Measurements from ENCODE around the gene DGKE.

DNA sequence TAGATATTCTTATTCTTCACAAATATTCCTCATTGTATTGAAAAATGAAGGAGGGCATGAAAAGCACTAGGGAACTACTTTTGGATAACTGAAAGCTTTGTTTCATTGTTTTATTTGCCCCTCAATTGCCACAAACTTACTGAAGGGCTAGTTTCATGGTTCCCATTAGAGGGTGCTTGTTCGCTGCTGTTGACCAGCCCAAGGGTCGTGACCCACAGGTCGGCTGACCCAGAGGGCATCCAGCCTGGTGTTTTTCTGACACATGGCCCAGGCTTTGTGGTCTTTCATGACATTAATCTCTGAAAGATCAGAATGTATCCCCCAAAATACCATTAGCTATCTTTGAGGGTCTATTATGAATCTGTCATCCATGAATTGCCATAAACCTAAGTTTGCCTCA is 30.0 kb downstream of the DGKE start:
- no peak for TF ChIP-seq EZH2 (IDR thresholded peaks at IDR 0.05; ENCODE audit: borderline replicate concordance)
- TF ChIP-seq, protein P1, sequence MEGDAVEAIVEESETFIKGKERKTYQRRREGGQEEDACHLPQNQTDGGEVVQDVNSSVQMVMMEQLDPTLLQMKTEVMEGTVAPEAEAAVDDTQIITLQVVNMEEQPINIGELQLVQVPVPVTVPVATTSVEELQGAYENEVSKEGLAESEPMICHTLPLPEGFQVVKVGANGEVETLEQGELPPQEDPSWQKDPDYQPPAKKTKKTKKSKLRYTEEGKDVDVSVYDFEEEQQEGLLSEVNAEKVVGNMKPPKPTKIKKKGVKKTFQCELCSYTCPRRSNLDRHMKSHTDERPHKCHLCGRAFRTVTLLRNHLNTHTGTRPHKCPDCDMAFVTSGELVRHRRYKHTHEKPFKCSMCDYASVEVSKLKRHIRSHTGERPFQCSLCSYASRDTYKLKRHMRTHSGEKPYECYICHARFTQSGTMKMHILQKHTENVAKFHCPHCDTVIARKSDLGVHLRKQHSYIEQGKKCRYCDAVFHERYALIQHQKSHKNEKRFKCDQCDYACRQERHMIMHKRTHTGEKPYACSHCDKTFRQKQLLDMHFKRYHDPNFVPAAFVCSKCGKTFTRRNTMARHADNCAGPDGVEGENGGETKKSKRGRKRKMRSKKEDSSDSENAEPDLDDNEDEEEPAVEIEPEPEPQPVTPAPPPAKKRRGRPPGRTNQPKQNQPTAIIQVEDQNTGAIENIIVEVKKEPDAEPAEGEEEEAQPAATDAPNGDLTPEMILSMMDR (IDR thresholded peaks at IDR 0.05; ENCODE audit: poor library complexity), result no peak
